IMR-90 (cell line): ENCODE data around the gene ACACA. TPM values are rescaled to one million over a fixed set of nuclear protein-coding genes. Genes with fewer than 3 reads are reported as not detected.

Experiments used
- ATAC-seq: fragments of 200-7000 bp; cut with Tn5 transposase; 2 replicates; pipeline ENCODE4 v1.9.1; 2020; ENCODE audit warnings: low read depth, mild to moderate bottlenecking, moderate library complexity
- BruUV-seq: library from RNA; stranded (reverse); fragments of 400-500 nt; replicated peaks from 2 replicates; lab custom pipeline; 2021; lab: Mats Ljungman, UMichigan
- CTCF ChIA-PET: fragments of 300-600 bp; formaldehyde crosslinking; extraction: SDS; loops from one replicate; lab custom pipeline; 2021; ENCODE audit warnings: antibody characterized with exemption; lab: Yijun Ruan, JAX
- POLR2A ChIA-PET: fragments of 300-600 bp; sonication (Branson Sonifier 250); formaldehyde crosslinking; loops from one replicate; lab custom pipeline; 2022; ENCODE audit warnings: antibody characterized with exemption; ENCODE audit not compliant: unreplicated experiment; lab: Charles Lee
- DNase-seq: peaks from one replicate; pipeline ENCODE4 v3.0.0; 2013
- H2AFZ ChIP-seq: replicated peaks from 2 replicates; pipeline ENCODE3; 2013; ENCODE audit warnings: low read length, mild to moderate bottlenecking; ENCODE audit not compliant: poor library complexity
- H2AK5ac ChIP-seq: 2 replicates; pipeline ENCODE4 v1.6.1; 2013; ENCODE audit warnings: low read depth, low read length, inconsistent platforms
- H2AK9ac ChIP-seq: replicated peaks from 2 replicates; pipeline ENCODE3; 2013; ENCODE audit warnings: mild to moderate bottlenecking, low read depth, low read length, moderate library complexity; ENCODE audit not compliant: poor library complexity
- H2BK120ac ChIP-seq: 2 replicates; pipeline ENCODE4 v1.6.1; 2013; ENCODE audit warnings: low read depth, low read length, inconsistent platforms
- H2BK15ac ChIP-seq: 3 replicates; pipeline ENCODE4 v1.6.1; 2013; ENCODE audit warnings: low read depth, low read length, inconsistent platforms
- H2BK20ac ChIP-seq: 2 replicates; pipeline ENCODE4 v1.6.1; 2013; ENCODE audit warnings: low read depth, mild to moderate bottlenecking, inconsistent platforms, low read length, moderate library complexity
- H2BK5ac ChIP-seq: 2 replicates; pipeline ENCODE4 v1.6.1; 2013; ENCODE audit warnings: mild to moderate bottlenecking, low read depth, low read length, inconsistent platforms; ENCODE audit not compliant: poor library complexity, severe bottlenecking
- H3K14ac ChIP-seq: replicated peaks from 2 replicates; pipeline ENCODE4 v1.6.1; 2013; ENCODE audit warnings: low read depth, low read length, inconsistent platforms
- H3K18ac ChIP-seq: 2 replicates; pipeline ENCODE4 v1.6.1; 2013; ENCODE audit warnings: low read depth, low read length, control low read depth
- H3K23ac ChIP-seq: 2 replicates; pipeline ENCODE4 v1.6.1; 2013; ENCODE audit warnings: low read depth, low read length, inconsistent platforms
- H3K27ac ChIP-seq: 2 replicates; pipeline ENCODE4 v1.5.1; 2013; ENCODE audit warnings: mild to moderate bottlenecking, control low read depth, low read length; ENCODE audit not compliant: insufficient read depth
- H3K27me3 ChIP-seq: 2 replicates; pipeline ENCODE4 v1.6.1; 2013; ENCODE audit warnings: low read length; ENCODE audit not compliant: control insufficient read depth, insufficient read depth
- H3K36me3 ChIP-seq: 2 replicates; pipeline ENCODE4 v1.6.1; 2013; ENCODE audit warnings: low read length, mixed read lengths; ENCODE audit not compliant: control insufficient read depth, insufficient read depth
- H3K4ac ChIP-seq: 2 replicates; pipeline ENCODE4 v1.6.1; 2013; ENCODE audit warnings: low read depth, low read length, inconsistent platforms
- H3K4me1 ChIP-seq: 2 replicates; pipeline ENCODE4 v1.6.1; 2013; ENCODE audit warnings: low read length, mixed read lengths; ENCODE audit not compliant: control insufficient read depth, insufficient read depth
- H3K4me2 ChIP-seq: 2 replicates; pipeline ENCODE4 v1.6.1; 2013; ENCODE audit warnings: low read depth, mild to moderate bottlenecking, control low read depth, low read length, moderate library complexity
- H3K4me3 ChIP-seq: 2 replicates; pipeline ENCODE4 v1.5.1; 2013; ENCODE audit warnings: low read depth, mild to moderate bottlenecking, control low read depth, low read length, moderate library complexity; ENCODE audit not compliant: insufficient read depth
- H3K56ac ChIP-seq: 2 replicates; pipeline ENCODE4 v1.6.1; 2013; ENCODE audit warnings: low read length, inconsistent platforms; ENCODE audit not compliant: insufficient read depth; ENCODE audit errors: extremely low read depth
- H3K79me1 ChIP-seq, 2 experiments: 2 replicates each; pipeline ENCODE4 v1.6.1; 2013; ENCODE audit warnings: low read length in 2 of 2, inconsistent platforms in 1 of 2, low read depth in 1 of 2
- H3K9ac ChIP-seq: 2 replicates; pipeline ENCODE4 v1.6.1; 2013; ENCODE audit warnings: low read depth, low read length, control low read depth
- H3K9me1 ChIP-seq: 2 replicates; pipeline ENCODE4 v1.6.1; 2013; ENCODE audit warnings: low read length, inconsistent platforms; ENCODE audit not compliant: insufficient read depth
- H3K9me3 ChIP-seq: 2 replicates; pipeline ENCODE4 v1.6.1; 2013; ENCODE audit warnings: low read length; ENCODE audit not compliant: control insufficient read depth, insufficient read depth
- H4K20me1 ChIP-seq: 2 replicates; pipeline ENCODE4 v1.6.1; 2013; ENCODE audit warnings: low read length, inconsistent platforms; ENCODE audit not compliant: insufficient read depth
- H4K5ac ChIP-seq: 2 replicates; pipeline ENCODE4 v1.6.1; 2013; ENCODE audit warnings: mild to moderate bottlenecking, low read depth, low read length, control low read depth
- H4K8ac ChIP-seq, 2 experiments: 2 replicates each; pipeline ENCODE4 v1.6.1; 2013; ENCODE audit warnings: low read depth in 2 of 2, low read length in 2 of 2, control low read depth in 1 of 2, inconsistent platforms in 1 of 2
- H4K91ac ChIP-seq: 2 replicates; pipeline ENCODE4 v1.6.1; 2013; ENCODE audit warnings: low read depth, low read length, inconsistent platforms; ENCODE audit not compliant: insufficient read depth
- BHLHE40 ChIP-seq: fragments of 150-350 bp; IDR thresholded peaks from 2 replicates; pipeline ENCODE4 v1.6.1; 2016; ENCODE audit warnings: mild to moderate bottlenecking, low read depth, low read length
- CEBPB ChIP-seq: IDR thresholded peaks from 2 replicates; pipeline ENCODE4 v1.6.1; 2012; ENCODE audit warnings: low read depth, low read length, improper control_type of control experiment
- ELK1 ChIP-seq: fragments of 150-350 bp; IDR thresholded peaks from 2 replicates; pipeline ENCODE4 v1.6.1; 2016; ENCODE audit warnings: low read depth, mild to moderate bottlenecking, low read length, moderate library complexity, borderline replicate concordance
- FOS ChIP-seq: fragments of 150-350 bp; IDR thresholded peaks from 2 replicates; pipeline ENCODE4 v1.6.1; 2016; ENCODE audit warnings: low read depth, low read length
- MAZ ChIP-seq: IDR thresholded peaks from 2 replicates; pipeline ENCODE4 v1.6.1; 2012; ENCODE audit warnings: low read depth, mild to moderate bottlenecking, low read length, improper control_type of control experiment, moderate library complexity, borderline replicate concordance
- RAD21 ChIP-seq: IDR thresholded peaks from 2 replicates; pipeline ENCODE4 v1.6.1; 2012; ENCODE audit warnings: low read length, improper control_type of control experiment
- RCOR1 ChIP-seq: IDR thresholded peaks from 2 replicates; pipeline ENCODE4 v1.6.1; 2012; ENCODE audit warnings: mild to moderate bottlenecking, low read length, improper control_type of control experiment; ENCODE audit not compliant: insufficient replicate concordance
- RFX5 ChIP-seq: IDR thresholded peaks from 2 replicates; pipeline ENCODE4 v1.8.0; 2012; ENCODE audit warnings: low read depth, mild to moderate bottlenecking, low read length, moderate library complexity
- USF2 ChIP-seq: fragments of 150-350 bp; IDR thresholded peaks from 2 replicates; pipeline ENCODE4 v1.6.1; 2017; ENCODE audit warnings: mild to moderate bottlenecking, antibody characterized with exemption, low read length, low read depth
- WGBS, 2 experiments: methylation state at CpG; one replicate each; pipeline versions ENCODE4 v1.1.5 to v1.1.7; 2013; ENCODE audit warnings: missing lambda C conversion rate in 2 of 2; ENCODE audit not compliant: insufficient read length in 1 of 2; ENCODE audit errors: extremely low coverage in 2 of 2; 5-methylcytosine and 5-hydroxymethylcytosine counted together
- dilution Hi-C: fragments of 300-500 bp; cut with HindIII; formaldehyde crosslinking; loops from one replicate; pipeline ENCODE4 v1.14.3; 2018; ENCODE audit warnings: low sequenced_read_pairs; ENCODE audit not compliant: unreplicated experiment
- in situ Hi-C: fragments of 300-500 bp; cut with MboI; formaldehyde crosslinking; loops from 3 replicates; pipeline ENCODE4 v1.14.3; 2019; ENCODE audit warnings: low sequenced_read_pairs, inconsistent platforms, mixed read lengths
- intact Hi-C: fragments of 100-400 bp; cut with micrococcal nuclease; formaldehyde crosslinking; loops from 2 replicates; pipeline ENCODE4 v1.10.0; 2022
- polyA plus RNA-seq, 3 experiments: library from polyadenylated mRNA; depleted of rRNA; stranded (reverse); fragments of >200 nt; gene quantifications; 2 replicates each; pipeline ENCODE4 v1.2.3, GENCODE V29; 2012; ENCODE audit warnings: low replicate concordance in 1 of 3
- total RNA-seq: library from RNA; depleted of rRNA; stranded (reverse); fragments of >200 nt; gene quantifications from 2 replicates; pipeline ENCODE4 v1.2.3, GENCODE V29; 2012

The ACACA gene
- total and polyA plus RNA-seq, 2 of the 4 experiments (the other 2 are of a cell fraction): 21.3 to 39.1 TPM

- ChIA-PET POLR2A (no interaction called here), CTCF (interaction anchor here (1.6 kb wide), 1 partner anchor 25 kb away, joined by 5 read pairs; no protein-coding TSS in a partner anchor)
- Histone ChIP-seq H3K4ac (no peak overlapping the region), H3K14ac (no peak overlapping the region), H3K4me2 (no peak overlapping the region), H3K79me1 (0 out of 4 replicates have a peak, but pooled peaks cover 0 to 4% of the 10 kb centered on the region in 2 experiments), H3K23ac (no peak overlapping the region), H3K27ac (no peak overlapping the region), H2BK20ac (no peak overlapping the region), H2AK9ac (no peak overlapping the region), H3K18ac (no peak overlapping the region), H3K4me3 (no peak overlapping the region), H2BK120ac (no peak overlapping the region), H4K91ac (no peak overlapping the region), H3K4me1 (no peaks in the 10 kb centered on the region), H4K20me1 (no peaks in the 10 kb centered on the region), H3K9me3 (no peaks in the 10 kb centered on the region), H3K27me3 (no peaks in the 10 kb centered on the region), H2BK5ac (no peak overlapping the region), H2AFZ (no peak overlapping the region), H3K9ac (no peak overlapping the region), H2BK15ac (no peak overlapping the region), H4K5ac (no peak overlapping the region), H2AK5ac (no peak overlapping the region), H4K8ac (no peak overlapping the region), H3K56ac (no peak overlapping the region), H3K36me3 (peaks cover 4% of the 10 kb centered on the region; the same call in 1 of the 2 replicates), H3K9me1 (no peaks in the 10 kb centered on the region)
- intact Hi-C loops: no loop called here
- BruUV-seq: no TSS peak
- dilution Hi-C loops: no loop called here
- TF ChIP-seq MAZ (no peak), RCOR1 (no peak), RAD21 (no peak), USF2 (no peak), BHLHE40 (no peak), FOS (no peak), ELK1 (no peak), RFX5 (no peak), CEBPB (no peak)
- WGBS, 2 experiments: no CpG with 5 or more reads among the region's 3 CpGs
- DNase-seq: no peak
- no peak for ATAC-seq
- in situ Hi-C loops: no loop called here
Observed at GRCh38 chr17:37214416-37214815, 192.2 kb downstream of the ACACA start.
